ENCODE results near the gene C5orf58. TPM values are rescaled to one million over a fixed set of nuclear protein-coding genes. Genes with fewer than 3 reads are reported as not detected.

C5orf58 gene
- total RNA-seq, 1 donor from 2014 or later: not detected

GRCh38 chr5:170262061-170263045 lies 29.6 kb downstream of the C5orf58 start:
- H3K4me1 Mint-ChIP-seq (ENCODE audit: low read depth, unreplicated experiment): peaks cover 14% of the 10 kb centered on the region
- no peak for DNase-seq (ENCODE audit: low read depth)
- Histone ChIP-seq H3K4me2 (ENCODE audit: low read length) (no peak overlapping the region), H3K9ac (ENCODE audit: low read length) (no peak overlapping the region), H2AFZ (ENCODE audit: low read depth, low read length) (no peak overlapping the region), H3K36me3 (ENCODE audit: insufficient read depth, low read length) (no peaks in the 10 kb centered on the region), H3K9me3 (ENCODE audit: insufficient read depth, low read depth, low read length) (no peaks in the 10 kb centered on the region), H3K79me2 (ENCODE audit: insufficient read depth, low read length) (no peaks in the 10 kb centered on the region), H3K27me3 (ENCODE audit: insufficient read depth, low read length) (peaks cover 36% of the 10 kb centered on the region), H4K20me1 (ENCODE audit: insufficient read depth, low read length) (no peaks in the 10 kb centered on the region), H3K4me1 (ENCODE audit: insufficient read depth, low read length) (no peaks in the 10 kb centered on the region), H3K27ac (ENCODE audit: low read depth, low read length) (no peak overlapping the region), H3K4me3 (ENCODE audit: insufficient read depth, low read depth, low read length) (no peak overlapping the region)
- H3K36me3 Mint-ChIP-seq (ENCODE audit: low read depth, unreplicated experiment): no peaks in the 10 kb centered on the region
- no peak for TF ChIP-seq CTCF (IDR thresholded peaks at IDR 0.05; ENCODE audit: insufficient read depth, low read depth, low read length)
- TF ChIP-seq EZH2 (IDR thresholded peaks at IDR 0.05; ENCODE audit: insufficient read depth, low read length): no peak
- H3K9me3 Mint-ChIP-seq (ENCODE audit: unreplicated experiment): no peaks in the 10 kb centered on the region
- peaks cover 11% of the 10 kb centered on the region for H3K27me3 Mint-ChIP-seq (ENCODE audit: low read depth, unreplicated experiment)
- H3K27ac Mint-ChIP-seq (ENCODE audit: unreplicated experiment): no peak overlapping the region
- H3K4me3 Mint-ChIP-seq (ENCODE audit: unreplicated experiment): no peak overlapping the region
- no peak for FAIRE-seq

GRCh38 chr5:170263906-170264305 lies 31.1 kb downstream of the C5orf58 start:
- Histone ChIP-seq H3K9me3 (ENCODE audit: insufficient read depth, low read depth, low read length) (no peaks in the 10 kb centered on the region), H3K4me1 (ENCODE audit: insufficient read depth, low read length) (no peaks in the 10 kb centered on the region), H3K36me3 (ENCODE audit: insufficient read depth, low read length) (no peaks in the 10 kb centered on the region), H3K27ac (ENCODE audit: low read depth, low read length) (no peak overlapping the region), H2AFZ (ENCODE audit: low read depth, low read length) (no peak overlapping the region), H3K4me3 (ENCODE audit: insufficient read depth, low read depth, low read length) (no peak overlapping the region), H3K27me3 (ENCODE audit: insufficient read depth, low read length) (peaks cover 40% of the 10 kb centered on the region), H3K9ac (ENCODE audit: low read length) (no peak overlapping the region), H4K20me1 (ENCODE audit: insufficient read depth, low read length) (no peaks in the 10 kb centered on the region), H3K4me2 (ENCODE audit: low read length) (no peak overlapping the region), H3K79me2 (ENCODE audit: insufficient read depth, low read length) (no peaks in the 10 kb centered on the region)
- Mint-ChIP-seq H3K9me3 (ENCODE audit: unreplicated experiment) (no peaks in the 10 kb centered on the region), H3K27me3 (ENCODE audit: low read depth, unreplicated experiment) (peaks cover 15% of the 10 kb centered on the region), H3K27ac (ENCODE audit: unreplicated experiment) (no peak overlapping the region), H3K4me1 (ENCODE audit: low read depth, unreplicated experiment) (peaks cover 14% of the 10 kb centered on the region), H3K4me3 (ENCODE audit: unreplicated experiment) (no peak overlapping the region), H3K36me3 (ENCODE audit: low read depth, unreplicated experiment) (no peaks in the 10 kb centered on the region)
- DNase-seq (ENCODE audit: low read depth) (no peak), FAIRE-seq (no peak)
- TF ChIP-seq CTCF (IDR thresholded peaks at IDR 0.05; ENCODE audit: insufficient read depth, low read depth, low read length): no peak

GRCh38 chr5:170265522-170265921 lies 32.7 kb downstream of the C5orf58 start:
- Histone ChIP-seq H3K36me3 (ENCODE audit: insufficient read depth, low read length) (no peaks in the 10 kb centered on the region), H3K9me3 (ENCODE audit: insufficient read depth, low read depth, low read length) (no peaks in the 10 kb centered on the region), H3K9ac (ENCODE audit: low read length) (no peak overlapping the region), H3K27me3 (ENCODE audit: insufficient read depth, low read length) (peaks cover 40% of the 10 kb centered on the region), H3K27ac (ENCODE audit: low read depth, low read length) (no peak overlapping the region), H3K4me1 (ENCODE audit: insufficient read depth, low read length) (no peaks in the 10 kb centered on the region), H3K4me3 (ENCODE audit: insufficient read depth, low read depth, low read length) (no peak overlapping the region), H3K79me2 (ENCODE audit: insufficient read depth, low read length) (no peaks in the 10 kb centered on the region), H2AFZ (ENCODE audit: low read depth, low read length) (no peak overlapping the region), H4K20me1 (ENCODE audit: insufficient read depth, low read length) (no peaks in the 10 kb centered on the region), H3K4me2 (ENCODE audit: low read length) (no peak overlapping the region)
- Mint-ChIP-seq H3K4me3 (ENCODE audit: unreplicated experiment) (no peak overlapping the region), H3K4me1 (ENCODE audit: low read depth, unreplicated experiment) (peaks cover 14% of the 10 kb centered on the region), H3K9me3 (ENCODE audit: unreplicated experiment) (no peaks in the 10 kb centered on the region), H3K27ac (ENCODE audit: unreplicated experiment) (peak overlapping the region; percentile 75), H3K27me3 (ENCODE audit: low read depth, unreplicated experiment) (peaks cover 13% of the 10 kb centered on the region), H3K36me3 (ENCODE audit: low read depth, unreplicated experiment) (no peaks in the 10 kb centered on the region)
- FAIRE-seq: no peak
- TF ChIP-seq CTCF (IDR thresholded peaks at IDR 0.05; ENCODE audit: insufficient read depth, low read depth, low read length): no peak
- peak; percentile 3 for DNase-seq (ENCODE audit: low read depth)
